ENCODE data around the gene SLC66A2. TPM values are rescaled to one million over a fixed set of nuclear protein-coding genes. Genes with fewer than 3 reads are reported as not detected.

SLC66A2 gene
- total and polyA plus RNA-seq, 10 of the 15 experiments (the other 5 are each of a cell fraction or from before 2014, with no cell fraction given): 0.69 to 42.5 (median 14.8) TPM

DNA sequence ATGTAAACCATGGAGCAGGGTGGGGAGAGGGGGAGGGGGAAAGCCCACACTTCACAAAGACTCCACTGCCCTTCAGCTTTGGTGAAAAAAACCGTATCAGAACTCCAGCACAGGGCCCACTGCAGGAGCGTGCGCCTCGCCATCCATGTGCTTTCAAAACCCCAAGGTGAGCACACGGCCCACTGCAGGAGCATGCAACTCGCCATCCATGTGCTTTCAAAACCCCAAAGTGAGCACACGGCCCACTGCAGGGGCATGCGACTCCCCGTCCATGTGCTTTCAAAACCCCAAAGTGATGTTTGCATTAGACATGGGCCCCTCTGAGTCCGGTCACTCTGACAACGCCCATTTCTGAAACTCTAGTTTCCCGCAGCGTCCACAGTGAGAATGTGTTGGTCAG is 29.1 kb upstream of the SLC66A2 start:
- Histone ChIP-seq H3K79me2 (ENCODE audit: control insufficient read depth, insufficient read depth, low read length) (peaks cover 73% of the 10 kb centered on the region), H2AFZ (ENCODE audit: control insufficient read depth, low read depth, low read length) (no peak overlapping the region), H3K4me2 (ENCODE audit: control insufficient read depth, insufficient read depth) (peak overlapping the region; percentile 22), H3K27me3 (replicated peaks in 1 of 2; ENCODE audit: control insufficient read depth in 2 of 2, insufficient read depth in 2 of 2, low read length in 1 of 2) (no peaks in the 10 kb centered on the region), H4K20me1 (ENCODE audit: control insufficient read depth, insufficient read depth) (peaks cover 9% of the 10 kb centered on the region; the same call in 1 of the 2 replicates), H3K36me3 (ENCODE audit: control insufficient read depth in 2 of 2, insufficient read depth in 2 of 2, low read length in 1 of 2) (peaks cover 2 to 20% of the 10 kb centered on the region in 2 experiments), H3K4me1 (ENCODE audit: control insufficient read depth, insufficient read depth, low read length) (no peaks in the 10 kb centered on the region; the same call in 1 of the 2 replicates), H3K9me3 (replicated peaks; ENCODE audit: control insufficient read depth, insufficient read depth, low read length) (no peaks in the 10 kb centered on the region), H3K4me3 (no peak overlapping the region), H3K9ac (ENCODE audit: control insufficient read depth, insufficient read depth, low read length) (no peak overlapping the region), H3K27ac (ENCODE audit: control insufficient read depth, insufficient read depth) (no peak overlapping the region)
- RAD21 ChIA-PET (ENCODE audit: unreplicated experiment): no interaction called here
- FAIRE-seq (no peak), ATAC-seq (no peak), DNase-seq (ENCODE audit: low read depth, low spot score) (no peak)
- in situ Hi-C loops (cut with MboI) (no loop called here), intact Hi-C loops (cut with micrococcal nuclease; ENCODE audit: unreplicated experiment) (loop anchor here (10.0 kb wide), 1 partner anchor 186 kb away; the partner anchor contains the start of gene KCNG2)
- TF ChIP-seq, protein P1, sequence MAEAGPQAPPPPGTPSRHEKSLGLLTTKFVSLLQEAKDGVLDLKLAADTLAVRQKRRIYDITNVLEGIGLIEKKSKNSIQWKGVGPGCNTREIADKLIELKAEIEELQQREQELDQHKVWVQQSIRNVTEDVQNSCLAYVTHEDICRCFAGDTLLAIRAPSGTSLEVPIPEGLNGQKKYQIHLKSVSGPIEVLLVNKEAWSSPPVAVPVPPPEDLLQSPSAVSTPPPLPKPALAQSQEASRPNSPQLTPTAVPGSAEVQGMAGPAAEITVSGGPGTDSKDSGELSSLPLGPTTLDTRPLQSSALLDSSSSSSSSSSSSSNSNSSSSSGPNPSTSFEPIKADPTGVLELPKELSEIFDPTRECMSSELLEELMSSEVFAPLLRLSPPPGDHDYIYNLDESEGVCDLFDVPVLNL (IDR thresholded peaks at IDR 0.05; ENCODE audit: low read depth, low read length): no peak
- TF ChIP-seq SMARCA5 (IDR thresholded peaks at IDR 0.05): no peak
- no peak for TF ChIP-seq RAD21 (IDR thresholded peaks at IDR 0.05; ENCODE audit: insufficient read depth, low read depth, low read length)
- TF ChIP-seq, protein P2, sequence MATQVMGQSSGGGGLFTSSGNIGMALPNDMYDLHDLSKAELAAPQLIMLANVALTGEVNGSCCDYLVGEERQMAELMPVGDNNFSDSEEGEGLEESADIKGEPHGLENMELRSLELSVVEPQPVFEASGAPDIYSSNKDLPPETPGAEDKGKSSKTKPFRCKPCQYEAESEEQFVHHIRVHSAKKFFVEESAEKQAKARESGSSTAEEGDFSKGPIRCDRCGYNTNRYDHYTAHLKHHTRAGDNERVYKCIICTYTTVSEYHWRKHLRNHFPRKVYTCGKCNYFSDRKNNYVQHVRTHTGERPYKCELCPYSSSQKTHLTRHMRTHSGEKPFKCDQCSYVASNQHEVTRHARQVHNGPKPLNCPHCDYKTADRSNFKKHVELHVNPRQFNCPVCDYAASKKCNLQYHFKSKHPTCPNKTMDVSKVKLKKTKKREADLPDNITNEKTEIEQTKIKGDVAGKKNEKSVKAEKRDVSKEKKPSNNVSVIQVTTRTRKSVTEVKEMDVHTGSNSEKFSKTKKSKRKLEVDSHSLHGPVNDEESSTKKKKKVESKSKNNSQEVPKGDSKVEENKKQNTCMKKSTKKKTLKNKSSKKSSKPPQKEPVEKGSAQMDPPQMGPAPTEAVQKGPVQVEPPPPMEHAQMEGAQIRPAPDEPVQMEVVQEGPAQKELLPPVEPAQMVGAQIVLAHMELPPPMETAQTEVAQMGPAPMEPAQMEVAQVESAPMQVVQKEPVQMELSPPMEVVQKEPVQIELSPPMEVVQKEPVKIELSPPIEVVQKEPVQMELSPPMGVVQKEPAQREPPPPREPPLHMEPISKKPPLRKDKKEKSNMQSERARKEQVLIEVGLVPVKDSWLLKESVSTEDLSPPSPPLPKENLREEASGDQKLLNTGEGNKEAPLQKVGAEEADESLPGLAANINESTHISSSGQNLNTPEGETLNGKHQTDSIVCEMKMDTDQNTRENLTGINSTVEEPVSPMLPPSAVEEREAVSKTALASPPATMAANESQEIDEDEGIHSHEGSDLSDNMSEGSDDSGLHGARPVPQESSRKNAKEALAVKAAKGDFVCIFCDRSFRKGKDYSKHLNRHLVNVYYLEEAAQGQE (IDR thresholded peaks at IDR 0.05; ENCODE audit: low read depth, low read length): no peak
- TF ChIP-seq CHD2 (IDR thresholded peaks at IDR 0.05; ENCODE audit: borderline replicate concordance, low read depth, low read length): no peak
- no peak for TF ChIP-seq MEF2A (IDR thresholded peaks at IDR 0.05; ENCODE audit: insufficient read depth, low read depth, low read length)
- CTCF ChIA-PET: no interaction called here
- SMC1A ChIA-PET (ENCODE audit: uncharacterized antibody, unreplicated experiment): no interaction called here
- WGBS (ENCODE audit: insufficient coverage, insufficient replicate concordance, low lambda C conversion rate, missing lambda C conversion rate): 97% methylated on average over 13 of the region's 13 CpGs
- POLR2A ChIA-PET: no interaction called here
- no TSS peak for BruUV-seq (replicated peaks)

Data from GM12878 (cell line).